GM10248 (cell line): ENCODE data around the gene PSPN.

Experiments
- CTCF ChIA-PET: fragments of 300-600 bp; sonication (Branson Sonifier 250); formaldehyde crosslinking; extraction: SDS; loops from one replicate; lab custom pipeline; 2021; ENCODE audit warnings: antibody characterized with exemption; lab: Yijun Ruan, JAX
- POLR2A ChIA-PET: fragments of 350-650 bp; sonication (Branson Sonifier 250); formaldehyde crosslinking; extraction: SDS; loops from one replicate; lab custom pipeline; 2020; ENCODE audit warnings: antibody characterized with exemption; lab: Yijun Ruan, JAX
- DNase-seq: peaks from one replicate; pipeline ENCODE4 v3.0.0; 2012; ENCODE audit errors: extremely low spot score
- CTCF ChIP-seq: IDR thresholded peaks from 2 replicates; pipeline ENCODE4 v1.5.1; 2012; ENCODE audit warnings: mild to moderate bottlenecking, low read depth; ENCODE audit errors: extremely low read depth, missing control alignments, control extremely low read depth

Gene PSPN

GRCh38 chr19:6413721-6414643, 38.2 kb upstream of the PSPN start:
- no peak for TF ChIP-seq CTCF
- DNase-seq = no peak
- ChIA-PET CTCF (no interaction called here), POLR2A (no interaction called here)

GRCh38 chr19:6413291-6413690, 37.6 kb upstream of the PSPN start:
- CTCF ChIA-PET = no interaction called here
- POLR2A ChIA-PET = no interaction called here
- TF ChIP-seq CTCF = no peak
- DNase-seq = no peak

- ChIA-PET CTCF (interaction anchor here (1.0 kb wide), 1 partner anchor 40 kb away, joined by 3 read pairs; the partner anchor contains the start of gene ALKBH7), POLR2A (no interaction called here)
- TF ChIP-seq CTCF = peak; percentile 46
- DNase-seq = peak; percentile 66
These were observed 36.8 kb upstream of the PSPN start for GRCh38 chr19:6412447-6413091.

- no peak for TF ChIP-seq CTCF
- DNase-seq = no peak
- ChIA-PET POLR2A (no interaction called here), CTCF (interaction anchor here (0.9 to 1.0 kb wide), 2 partner anchors 40 to 194 kb away, joined by 3 read pairs; partner anchors contain the start of gene ALKBH7)
These were observed 36.3 kb upstream of the PSPN start for GRCh38 chr19:6412061-6412446.

- no peak for DNase-seq
- CTCF ChIA-PET = interaction anchor here (1.0 kb wide), 1 partner anchor 10 kb away, joined by 3 read pairs; no protein-coding TSS in a partner anchor
- POLR2A ChIA-PET = no interaction called here
- no peak for TF ChIP-seq CTCF
These were observed 33.6 kb upstream of the PSPN start for GRCh38 chr19:6409346-6409745.

GRCh38 chr19:6406401-6406800, 30.7 kb upstream of the PSPN start:
- DNase-seq = no peak
- POLR2A ChIA-PET = no interaction called here
- no peak for TF ChIP-seq CTCF
- CTCF ChIA-PET = interaction anchor here (1.2 to 1.7 kb wide), 2 partner anchors 188 to 280 kb away, joined by 4 read pairs; no protein-coding TSS in a partner anchor
